Fibroblast of lung (primary cell): ENCODE measurements around the gene MOCOS.

Source experiments
- EZH2 ChIP-seq: IDR thresholded peaks from 2 replicates; pipeline ENCODE4 v1.5.1; 2012; ENCODE audit warnings: low read length, control low read depth, mild to moderate bottlenecking; ENCODE audit errors: missing control alignments
- TF ChIP-seq, protein P1 (sequence below), 2 donors: IDR thresholded peaks in 1 of 2; conservative IDR thresholded peaks in 1 of 2; 1 replicate in 1 of 2; 2 replicates in 1 of 2; pipeline ENCODE4 v1.5.1; 2011 to 2012; ENCODE audit warnings: low read length in 2 of 2, control low read depth in 1 of 2, inconsistent platforms in 1 of 2, low read depth in 1 of 2, mild to moderate bottlenecking in 1 of 2

DNA sequence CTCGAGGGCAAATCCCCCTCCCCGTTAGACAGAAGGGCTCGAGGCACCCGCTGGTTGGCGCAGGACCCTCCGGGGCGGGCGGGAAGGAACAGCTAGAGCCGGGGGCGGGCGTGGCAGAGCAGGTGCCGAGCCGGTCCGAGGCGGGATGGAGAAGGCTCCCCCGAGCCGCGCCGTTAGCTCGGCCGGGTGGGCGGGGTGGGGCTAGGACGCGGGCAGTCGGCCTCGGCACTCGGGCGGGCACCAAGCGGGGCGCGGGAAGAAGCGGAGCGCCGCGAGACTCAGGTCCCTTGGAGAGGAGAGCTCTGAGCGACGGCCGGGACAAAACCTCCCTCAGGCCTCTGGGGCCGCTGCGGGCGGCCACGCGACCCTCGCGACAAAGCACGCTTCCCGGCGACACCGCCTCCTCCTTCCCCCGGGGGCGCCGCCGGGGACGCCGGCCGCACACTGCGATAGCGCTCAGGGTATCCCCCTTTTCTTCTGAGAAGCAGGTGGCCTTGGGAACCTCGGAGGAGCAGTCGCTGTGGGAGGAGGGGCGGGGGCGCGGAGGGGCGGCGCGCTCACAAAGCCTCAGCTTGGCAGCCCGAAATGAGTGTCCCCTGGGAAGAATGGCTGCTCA is 110.9 kb downstream of the MOCOS start:
- TF ChIP-seq, protein P1, sequence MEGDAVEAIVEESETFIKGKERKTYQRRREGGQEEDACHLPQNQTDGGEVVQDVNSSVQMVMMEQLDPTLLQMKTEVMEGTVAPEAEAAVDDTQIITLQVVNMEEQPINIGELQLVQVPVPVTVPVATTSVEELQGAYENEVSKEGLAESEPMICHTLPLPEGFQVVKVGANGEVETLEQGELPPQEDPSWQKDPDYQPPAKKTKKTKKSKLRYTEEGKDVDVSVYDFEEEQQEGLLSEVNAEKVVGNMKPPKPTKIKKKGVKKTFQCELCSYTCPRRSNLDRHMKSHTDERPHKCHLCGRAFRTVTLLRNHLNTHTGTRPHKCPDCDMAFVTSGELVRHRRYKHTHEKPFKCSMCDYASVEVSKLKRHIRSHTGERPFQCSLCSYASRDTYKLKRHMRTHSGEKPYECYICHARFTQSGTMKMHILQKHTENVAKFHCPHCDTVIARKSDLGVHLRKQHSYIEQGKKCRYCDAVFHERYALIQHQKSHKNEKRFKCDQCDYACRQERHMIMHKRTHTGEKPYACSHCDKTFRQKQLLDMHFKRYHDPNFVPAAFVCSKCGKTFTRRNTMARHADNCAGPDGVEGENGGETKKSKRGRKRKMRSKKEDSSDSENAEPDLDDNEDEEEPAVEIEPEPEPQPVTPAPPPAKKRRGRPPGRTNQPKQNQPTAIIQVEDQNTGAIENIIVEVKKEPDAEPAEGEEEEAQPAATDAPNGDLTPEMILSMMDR (conservative IDR thresholded peaks at IDR 0.05 in 1 of 2, IDR thresholded peaks at IDR 0.05 in 1 of 2; ENCODE audit: low read depth in 1 of 2, low read length in 2 of 2) = no peak
- no peak for TF ChIP-seq EZH2
